ENCODE data around the gene ALDH3A1. TPM values are rescaled to one million over a fixed set of nuclear protein-coding genes. Genes with fewer than 3 reads are reported as not detected.
"Not testable (repeated sequence)": the region's sequence is repeated elsewhere in the genome, so short reads cannot be mapped to it uniquely, and the experiment has no call there.

The ALDH3A1 gene
- total RNA-seq, 1 donor from 2014 or later = not detected

GRCh38 chr17:19769946-19770652 lies 22.0 kb upstream of the ALDH3A1 start:
- no peak for DNase-seq (ENCODE audit: low read depth, low spot score)
- Mint-ChIP-seq H3K4me3 (no peak overlapping the region), H3K27me3 (ENCODE audit: low read depth) (no peaks in the 10 kb centered on the region), H3K27ac (ENCODE audit: unreplicated experiment) (no peak overlapping the region), H3K4me1 (peaks cover 6% of the 10 kb centered on the region), H3K9me3 (no peaks in the 10 kb centered on the region), H3K36me3 (ENCODE audit: low read depth) (peaks cover 3% of the 10 kb centered on the region)
- TF ChIP-seq, protein P1, sequence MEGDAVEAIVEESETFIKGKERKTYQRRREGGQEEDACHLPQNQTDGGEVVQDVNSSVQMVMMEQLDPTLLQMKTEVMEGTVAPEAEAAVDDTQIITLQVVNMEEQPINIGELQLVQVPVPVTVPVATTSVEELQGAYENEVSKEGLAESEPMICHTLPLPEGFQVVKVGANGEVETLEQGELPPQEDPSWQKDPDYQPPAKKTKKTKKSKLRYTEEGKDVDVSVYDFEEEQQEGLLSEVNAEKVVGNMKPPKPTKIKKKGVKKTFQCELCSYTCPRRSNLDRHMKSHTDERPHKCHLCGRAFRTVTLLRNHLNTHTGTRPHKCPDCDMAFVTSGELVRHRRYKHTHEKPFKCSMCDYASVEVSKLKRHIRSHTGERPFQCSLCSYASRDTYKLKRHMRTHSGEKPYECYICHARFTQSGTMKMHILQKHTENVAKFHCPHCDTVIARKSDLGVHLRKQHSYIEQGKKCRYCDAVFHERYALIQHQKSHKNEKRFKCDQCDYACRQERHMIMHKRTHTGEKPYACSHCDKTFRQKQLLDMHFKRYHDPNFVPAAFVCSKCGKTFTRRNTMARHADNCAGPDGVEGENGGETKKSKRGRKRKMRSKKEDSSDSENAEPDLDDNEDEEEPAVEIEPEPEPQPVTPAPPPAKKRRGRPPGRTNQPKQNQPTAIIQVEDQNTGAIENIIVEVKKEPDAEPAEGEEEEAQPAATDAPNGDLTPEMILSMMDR (conservative IDR thresholded peaks at IDR 0.05) = no peak

- H3K27ac Mint-ChIP-seq (ENCODE audit: unreplicated experiment) = no peak overlapping the region
- no peak overlapping the region for H3K4me3 Mint-ChIP-seq
These were observed 20.1 kb upstream of the ALDH3A1 start for GRCh38 chr17:19768046-19768782.

GRCh38 chr17:19766421-19767270 lies 18.5 kb upstream of the ALDH3A1 start:
- Mint-ChIP-seq H3K4me1 (peaks cover 6% of the 10 kb centered on the region), H3K27me3 (ENCODE audit: low read depth) (no peaks in the 10 kb centered on the region), H3K4me3 (no peak overlapping the region), H3K27ac (ENCODE audit: unreplicated experiment) (no peak overlapping the region), H3K36me3 (ENCODE audit: low read depth) (peaks cover 3% of the 10 kb centered on the region), H3K9me3 (no peaks in the 10 kb centered on the region)
- peak; percentile 80 for DNase-seq (ENCODE audit: low read depth, low spot score)
- TF ChIP-seq, protein P1 (conservative IDR thresholded peaks at IDR 0.05) = peak; percentile 95

More at GRCh38 chr17:19768046-19768782, 20.1 kb upstream of the ALDH3A1 start:
- peaks cover 6% of the 10 kb centered on the region for H3K4me1 Mint-ChIP-seq
- DNase-seq (ENCODE audit: low read depth, low spot score) = no peak
- peaks cover 3% of the 10 kb centered on the region for H3K36me3 Mint-ChIP-seq (ENCODE audit: low read depth)
- H3K27me3 Mint-ChIP-seq (ENCODE audit: low read depth) = no peaks in the 10 kb centered on the region
- H3K9me3 Mint-ChIP-seq = no peaks in the 10 kb centered on the region
- TF ChIP-seq, protein P1 (conservative IDR thresholded peaks at IDR 0.05) = no peak

DNA sequence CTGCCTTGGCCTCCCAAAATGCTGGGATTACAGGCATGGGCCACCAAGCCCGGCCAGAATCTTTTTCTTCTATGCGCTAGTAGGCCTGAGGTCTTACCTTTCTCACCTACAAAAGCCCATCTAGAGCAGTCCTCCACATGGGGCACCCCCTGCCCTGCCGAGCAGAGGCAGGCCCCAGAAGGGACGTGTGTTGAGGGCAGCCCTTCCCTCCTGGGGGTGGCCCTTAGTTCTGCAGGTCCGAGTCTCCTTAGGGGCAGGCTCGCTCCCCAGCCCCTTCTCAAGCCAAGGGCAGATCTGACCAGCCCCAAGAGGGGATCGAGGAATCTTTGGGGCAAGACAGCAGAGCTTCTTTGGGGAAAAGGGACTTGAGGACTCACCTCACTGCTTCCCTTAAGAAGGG lies 17.9 kb upstream of the ALDH3A1 start:
- Mint-ChIP-seq H3K9me3 (no peaks in the 10 kb centered on the region), H3K4me1 (peaks cover under 1% of the 10 kb centered on the region), H3K27ac (ENCODE audit: unreplicated experiment) (no peak overlapping the region), H3K4me3 (no peak overlapping the region), H3K27me3 (ENCODE audit: low read depth) (peaks cover 2% of the 10 kb centered on the region), H3K36me3 (ENCODE audit: low read depth) (peaks cover 3% of the 10 kb centered on the region)
- TF ChIP-seq, protein P1 (conservative IDR thresholded peaks at IDR 0.05) = no peak
- no peak for DNase-seq (ENCODE audit: low read depth, low spot score)

DNA sequence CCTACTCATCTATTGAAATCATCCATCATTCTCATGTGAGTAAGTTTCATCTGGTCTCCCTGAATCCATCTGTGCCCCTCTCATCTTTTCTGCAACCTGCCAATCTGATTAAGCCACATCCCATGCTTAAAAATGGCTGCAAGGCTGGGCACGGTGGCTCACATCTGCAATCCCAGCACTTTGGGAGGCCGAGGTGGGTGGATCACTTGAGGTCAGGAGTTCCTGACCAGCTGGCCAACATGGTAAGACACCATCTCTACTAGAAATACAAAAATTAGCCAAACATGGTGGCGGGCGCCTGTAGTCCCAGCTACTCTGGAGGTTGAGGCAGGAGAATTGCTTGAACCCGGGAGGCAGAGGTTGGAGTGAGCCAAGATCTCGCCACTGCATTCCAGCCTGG lies 15.9 kb upstream of the ALDH3A1 start:
- not testable (repeated sequence) for DNase-seq (ENCODE audit: low read depth, low spot score); H3K27ac Mint-ChIP-seq (ENCODE audit: unreplicated experiment); H3K4me3 Mint-ChIP-seq; H3K27me3 Mint-ChIP-seq (ENCODE audit: low read depth); H3K4me1 Mint-ChIP-seq; H3K36me3 Mint-ChIP-seq (ENCODE audit: low read depth); H3K9me3 Mint-ChIP-seq

All from neural crest cell (in vitro differentiated cells).